Suprapubic skin (tissue), 4 donors: ENCODE measurements around the gene EIF2B5.

Experiments
- POLR2A ChIP-seq, 2 donors: fragments of 450-650 bp; IDR thresholded peaks; one replicate each; pipeline ENCODE4 v1.6.1; 2017; ENCODE audit warnings: antibody characterized with exemption in 2 of 2, mild to moderate bottlenecking in 2 of 2, moderate library complexity in 2 of 2
- POLR2AphosphoS5 ChIP-seq, 3 donors: sonication (generic); formaldehyde crosslinking; IDR thresholded peaks; one replicate each; pipeline ENCODE4 v1.6.1; 2017; ENCODE audit warnings: antibody characterized with exemption in 3 of 3

DNA sequence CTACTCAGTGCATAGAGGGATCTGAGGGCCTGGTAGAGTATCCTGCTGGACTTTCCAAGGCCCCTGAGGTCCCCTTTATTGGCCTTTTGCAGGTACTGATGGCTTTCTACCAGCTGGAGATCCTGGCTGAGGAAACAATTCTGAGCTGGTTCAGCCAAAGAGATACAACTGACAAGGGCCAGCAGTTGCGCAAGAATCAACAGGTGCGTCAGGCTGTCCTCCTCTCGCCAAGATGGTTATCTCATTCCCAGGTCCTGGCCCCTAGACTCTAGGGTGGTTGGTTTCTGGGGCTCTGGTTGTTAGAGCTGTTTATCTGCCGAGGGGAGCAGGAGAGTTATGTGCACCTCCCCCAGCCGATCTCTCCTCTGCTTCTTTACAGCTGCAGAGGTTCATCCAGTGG, 9.3 kb downstream of the EIF2B5 start:
- TF ChIP-seq POLR2A (IDR thresholded peaks at IDR 0.05) = no peak
- no peak for TF ChIP-seq POLR2AphosphoS5 (IDR thresholded peaks at IDR 0.05)
